ENCODE results near the gene RSPH1. TPM values are rescaled to one million over a fixed set of nuclear protein-coding genes. Genes with fewer than 3 reads are reported as not detected.

Gene RSPH1
- total and polyA plus RNA-seq, 2 of the 8 experiments (the other 6 are each of a cell fraction or from before 2014, with no cell fraction given): 0.24 TPM; not detected in 1

GRCh38 chr21:42542596-42542995, 46.6 kb upstream of the RSPH1 start (continued):
- TF ChIP-seq, protein P1, sequence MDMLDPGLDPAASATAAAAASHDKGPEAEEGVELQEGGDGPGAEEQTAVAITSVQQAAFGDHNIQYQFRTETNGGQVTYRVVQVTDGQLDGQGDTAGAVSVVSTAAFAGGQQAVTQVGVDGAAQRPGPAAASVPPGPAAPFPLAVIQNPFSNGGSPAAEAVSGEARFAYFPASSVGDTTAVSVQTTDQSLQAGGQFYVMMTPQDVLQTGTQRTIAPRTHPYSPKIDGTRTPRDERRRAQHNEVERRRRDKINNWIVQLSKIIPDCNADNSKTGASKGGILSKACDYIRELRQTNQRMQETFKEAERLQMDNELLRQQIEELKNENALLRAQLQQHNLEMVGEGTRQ (IDR thresholded peaks at IDR 0.05; ENCODE audit: low read length): no peak
- no peak for TF ChIP-seq TBP (IDR thresholded peaks at IDR 0.05; ENCODE audit: low read depth, low read length)
- TF ChIP-seq EGR1 (IDR thresholded peaks at IDR 0.05; ENCODE audit: borderline replicate concordance, low read depth, low read length): no peak
- TF ChIP-seq CTCF (IDR thresholded peaks at IDR 0.05; ENCODE audit: control extremely low read depth in 1 of 3, insufficient read depth in 1 of 3, low read depth in 1 of 3, low read length in 3 of 3): no peak
- no peak for TF ChIP-seq SUZ12 (IDR thresholded peaks at IDR 0.05; ENCODE audit: low read length)

Data from H1 (cell line).